Ovary (tissue), 3 donors: ENCODE data around the gene PRKG1.

Experiments
- EP300 ChIP-seq: sonication (generic); formaldehyde crosslinking; IDR thresholded peaks from one replicate; pipeline ENCODE4 v1.6.1; 2017; ENCODE audit warnings: antibody characterized with exemption
- POLR2A ChIP-seq: fragments of 450-650 bp; IDR thresholded peaks from one replicate; pipeline ENCODE4 v1.6.1; 2017; ENCODE audit warnings: antibody characterized with exemption, mild to moderate bottlenecking, moderate library complexity
- TF ChIP-seq, protein P1 (sequence below), 3 donors: fragments of 450-650 bp in 2 of 3; fragments of 200-600 bp in 1 of 3; IDR thresholded peaks; one replicate each; pipeline versions ENCODE4 v1.5.1 to v1.8.0; 2016 to 2022; ENCODE audit warnings: antibody characterized with exemption in 3 of 3, mild to moderate bottlenecking in 1 of 3
- donor health status: DM: no; HTN: no; CAD: no.

DNA sequence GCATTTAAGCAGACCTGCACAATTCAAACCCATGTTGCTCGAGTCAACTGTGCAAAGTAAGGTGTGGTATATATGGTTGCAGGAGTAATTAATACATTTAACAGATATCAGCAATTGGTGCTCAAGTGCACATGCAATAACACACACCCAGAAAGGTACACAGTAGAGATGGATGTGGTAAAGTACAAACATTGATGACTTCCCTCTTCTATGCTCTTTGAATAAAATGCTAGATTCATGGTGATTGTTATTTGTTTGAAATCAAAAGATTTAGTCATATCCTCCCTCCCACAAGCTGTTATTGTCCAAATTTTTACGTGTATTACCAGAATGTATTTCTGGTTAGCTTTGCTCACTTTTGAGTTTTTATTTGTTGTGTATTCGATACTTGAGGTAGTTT lies 887.1 kb downstream of the PRKG1 start:
- TF ChIP-seq, protein P1, sequence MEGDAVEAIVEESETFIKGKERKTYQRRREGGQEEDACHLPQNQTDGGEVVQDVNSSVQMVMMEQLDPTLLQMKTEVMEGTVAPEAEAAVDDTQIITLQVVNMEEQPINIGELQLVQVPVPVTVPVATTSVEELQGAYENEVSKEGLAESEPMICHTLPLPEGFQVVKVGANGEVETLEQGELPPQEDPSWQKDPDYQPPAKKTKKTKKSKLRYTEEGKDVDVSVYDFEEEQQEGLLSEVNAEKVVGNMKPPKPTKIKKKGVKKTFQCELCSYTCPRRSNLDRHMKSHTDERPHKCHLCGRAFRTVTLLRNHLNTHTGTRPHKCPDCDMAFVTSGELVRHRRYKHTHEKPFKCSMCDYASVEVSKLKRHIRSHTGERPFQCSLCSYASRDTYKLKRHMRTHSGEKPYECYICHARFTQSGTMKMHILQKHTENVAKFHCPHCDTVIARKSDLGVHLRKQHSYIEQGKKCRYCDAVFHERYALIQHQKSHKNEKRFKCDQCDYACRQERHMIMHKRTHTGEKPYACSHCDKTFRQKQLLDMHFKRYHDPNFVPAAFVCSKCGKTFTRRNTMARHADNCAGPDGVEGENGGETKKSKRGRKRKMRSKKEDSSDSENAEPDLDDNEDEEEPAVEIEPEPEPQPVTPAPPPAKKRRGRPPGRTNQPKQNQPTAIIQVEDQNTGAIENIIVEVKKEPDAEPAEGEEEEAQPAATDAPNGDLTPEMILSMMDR (IDR thresholded peaks at IDR 0.05), result no peak
- TF ChIP-seq EP300 (no peak), POLR2A (no peak)
